Retina (tissue), 1 donor: Measurements from ENCODE around the gene RAB29.

ENCODE experiments used
- DNase-seq: peaks from one replicate; pipeline ENCODE4 v3.0.0-alpha.2; 2016

The RAB29 gene

GRCh38 chr1:205794011-205794730 is 18.9 kb upstream of the RAB29 start:
- DNase-seq, result no peak

DNA sequence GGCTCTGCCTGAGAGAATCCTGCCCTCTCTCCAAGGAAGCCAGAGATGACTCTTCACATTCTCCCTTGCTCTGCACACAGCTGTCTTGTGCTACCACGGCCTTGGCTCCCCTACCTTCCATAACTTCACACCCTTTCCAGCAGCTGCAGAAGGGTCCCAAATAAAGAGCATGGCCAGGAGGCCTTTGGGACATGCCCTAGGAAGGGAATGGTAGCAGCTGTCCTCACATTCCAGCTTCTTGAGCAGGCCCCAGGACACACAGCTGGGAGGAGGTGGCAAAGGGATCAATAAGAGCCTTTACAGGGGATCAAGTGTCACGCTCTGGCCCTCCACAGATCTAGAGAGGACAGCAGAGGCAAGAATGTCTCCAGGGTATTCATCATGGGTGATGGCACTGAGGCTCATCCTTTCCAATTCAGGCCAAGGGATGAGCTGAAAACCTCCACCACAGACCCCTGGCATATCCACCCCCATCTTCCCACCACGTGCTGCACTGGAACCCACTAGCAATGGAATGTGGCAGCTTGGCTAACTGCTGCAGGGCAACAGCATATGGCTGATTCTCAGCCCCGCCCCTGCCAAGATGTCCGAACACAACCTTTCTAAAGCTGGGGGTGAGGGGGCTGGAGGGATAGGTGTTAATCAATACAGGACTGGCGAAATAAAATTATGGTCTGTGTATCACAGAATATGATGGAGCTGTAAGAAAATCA is 17.8 kb upstream of the RAB29 start:
- DNase-seq, result no peak

- no peak for DNase-seq
Observed at GRCh38 chr1:205792481-205792881, 17.2 kb upstream of the RAB29 start.

GRCh38 chr1:205791568-205792180 is 16.4 kb upstream of the RAB29 start:
- DNase-seq, result peak; percentile 52

DNA sequence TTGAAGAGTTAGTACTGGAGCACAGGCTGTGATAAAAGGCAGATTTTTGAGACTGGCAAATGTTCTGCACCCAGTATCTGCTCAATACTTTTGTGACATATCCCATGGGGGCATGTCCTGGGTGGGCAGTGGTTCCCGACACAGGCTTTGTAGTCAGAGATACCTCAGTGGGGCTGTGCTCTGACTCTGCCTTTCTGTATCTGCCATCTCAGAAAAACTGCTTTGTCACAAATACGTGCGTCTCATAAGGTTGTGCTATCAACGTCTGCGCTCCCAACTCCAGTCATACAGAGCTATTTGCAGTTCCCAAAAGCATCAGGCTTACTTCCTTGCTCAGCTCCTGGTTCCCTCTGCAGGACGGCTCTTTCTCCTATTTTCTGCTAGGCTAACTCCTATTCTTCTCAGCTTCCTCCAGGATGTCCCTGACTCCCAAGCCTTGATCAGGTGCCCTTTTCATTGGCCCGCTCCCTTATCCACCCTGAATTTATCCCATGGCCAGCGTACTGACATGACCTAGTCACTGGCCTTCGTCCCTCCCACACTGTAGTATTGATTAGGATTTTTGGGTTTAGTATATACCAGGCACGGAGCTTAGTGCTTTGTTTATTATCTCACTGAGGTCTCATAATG is 12.1 kb upstream of the RAB29 start:
- no peak for DNase-seq

DNA sequence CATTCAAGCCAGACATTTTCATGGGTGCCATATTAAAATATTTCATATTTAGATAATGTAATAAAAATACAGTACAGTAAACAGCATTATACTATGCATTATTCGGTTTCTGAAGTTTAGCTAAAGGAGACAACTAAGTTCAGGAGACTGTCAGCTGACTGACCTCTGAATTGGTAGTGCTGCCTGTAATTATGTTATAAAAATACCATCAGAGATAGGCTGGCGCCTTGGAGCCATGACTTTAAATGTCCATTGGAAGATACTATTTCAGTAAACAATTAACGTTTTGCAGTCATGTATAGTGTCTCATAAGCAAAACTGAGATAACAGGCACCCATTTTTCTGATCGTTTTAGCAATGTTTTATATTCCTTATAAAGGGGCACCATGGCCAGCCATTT is 11.3 kb upstream of the RAB29 start:
- no peak for DNase-seq

- DNase-seq, result no peak
Observed at GRCh38 chr1:205785446-205785845, 10.2 kb upstream of the RAB29 start.

- no peak for DNase-seq
Observed at GRCh38 chr1:205783904-205784303, 8.6 kb upstream of the RAB29 start.

DNA sequence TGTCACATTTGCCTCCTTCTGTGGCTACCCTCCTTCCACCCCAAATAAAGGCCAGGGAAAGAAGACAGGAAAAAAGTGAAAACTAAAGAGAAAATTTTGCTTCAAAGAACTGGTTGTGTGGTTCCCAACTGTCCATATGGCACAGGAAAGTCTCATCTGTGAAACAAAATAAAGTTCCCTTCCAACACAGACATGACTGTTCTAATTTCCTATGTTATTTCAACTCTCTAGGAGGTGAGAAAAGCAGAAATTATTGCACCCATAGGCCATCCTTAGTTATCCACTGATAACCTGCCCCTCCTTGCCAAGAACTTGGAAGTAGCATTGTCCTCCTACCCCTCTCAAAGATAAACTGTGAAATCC is 8.1 kb upstream of the RAB29 start:
- no peak for DNase-seq

DNA sequence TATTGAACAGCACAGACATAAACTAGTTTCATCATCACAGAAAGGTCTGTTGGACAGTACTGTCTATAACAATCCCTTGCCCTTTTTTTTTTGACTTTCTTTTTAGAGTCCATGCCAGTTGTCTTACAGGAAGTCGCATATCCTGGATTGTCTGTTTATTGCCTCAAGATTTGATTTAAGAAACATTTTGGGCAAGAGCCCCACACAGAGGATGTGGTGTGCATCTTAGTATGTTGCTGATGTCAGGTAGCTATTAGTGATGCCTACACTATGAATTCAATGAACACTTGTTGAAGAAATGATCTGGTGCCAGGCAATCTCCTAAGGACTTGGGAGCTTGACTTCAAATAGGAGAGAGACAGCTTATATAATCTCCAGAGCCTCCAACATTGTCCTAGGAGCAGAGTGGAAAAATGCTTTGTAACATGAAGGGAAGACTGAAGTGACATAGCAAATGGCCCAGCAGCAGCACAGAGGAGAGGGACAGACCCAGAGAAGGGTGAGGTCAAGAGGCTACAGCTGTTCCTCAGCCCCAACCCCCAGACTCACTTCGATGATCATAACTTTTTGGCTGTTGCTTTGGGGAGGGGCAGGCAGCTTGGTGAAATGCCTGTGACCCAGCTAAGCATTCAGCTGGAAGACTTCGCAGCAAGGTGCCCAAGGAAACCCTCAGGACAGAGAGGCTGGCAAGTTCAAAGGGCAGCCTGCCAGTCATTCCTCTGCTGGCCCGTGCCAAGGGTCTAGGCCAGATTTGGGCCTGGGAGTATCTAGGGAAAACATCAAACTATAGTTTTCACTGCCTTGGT is 7.5 kb upstream of the RAB29 start:
- peak; percentile 19 for DNase-seq

GRCh38 chr1:205780335-205780734 is 5.1 kb upstream of the RAB29 start:
- DNase-seq, result no peak

GRCh38 chr1:205777994-205778393 is 2.7 kb upstream of the RAB29 start:
- no peak for DNase-seq

DNA sequence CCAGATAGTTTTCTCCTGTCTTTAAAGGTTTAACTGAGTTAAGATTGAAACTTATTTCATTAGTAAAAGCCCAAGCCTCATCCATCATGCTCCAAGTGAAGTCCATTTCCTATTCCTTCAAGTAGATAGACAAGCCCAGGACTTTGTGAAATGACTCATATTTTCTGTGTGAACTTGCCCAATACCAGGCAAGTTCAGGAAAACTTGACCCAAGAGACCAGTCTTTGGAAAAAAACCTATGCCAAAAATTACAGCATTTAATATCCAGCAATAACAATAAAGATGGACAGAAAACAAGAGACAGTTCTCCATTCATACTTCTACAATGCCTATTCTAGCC is 405 bp upstream of the RAB29 start:
- no peak for DNase-seq

- DNase-seq, result peak; percentile 28
Observed at GRCh38 chr1:205774198-205775014, 876 bp downstream of the RAB29 start.

GRCh38 chr1:205772607-205773032 is 2.7 kb downstream of the RAB29 start:
- DNase-seq, result no peak

DNA sequence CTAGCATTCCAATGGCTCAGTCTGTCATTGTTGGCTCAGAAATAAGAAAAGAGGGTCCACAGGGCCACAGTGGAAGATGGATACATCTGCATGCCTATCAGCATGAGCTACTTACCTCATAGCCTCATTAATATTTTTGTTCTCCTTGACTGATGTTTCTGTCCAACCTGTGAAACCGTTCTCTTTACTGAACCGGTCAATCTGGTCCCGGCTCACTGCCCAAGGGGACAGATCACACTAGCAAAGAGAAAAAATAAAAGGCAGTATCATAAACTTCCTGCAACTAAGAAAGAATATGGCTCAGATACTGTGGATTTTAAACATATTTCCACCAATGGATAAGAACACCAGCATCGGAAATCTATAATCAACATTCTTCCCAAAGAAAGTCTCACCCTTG is 4.7 kb downstream of the RAB29 start:
- DNase-seq, result no peak

GRCh38 chr1:205769641-205770365 is 5.5 kb downstream of the RAB29 start:
- DNase-seq, result no peak

DNA sequence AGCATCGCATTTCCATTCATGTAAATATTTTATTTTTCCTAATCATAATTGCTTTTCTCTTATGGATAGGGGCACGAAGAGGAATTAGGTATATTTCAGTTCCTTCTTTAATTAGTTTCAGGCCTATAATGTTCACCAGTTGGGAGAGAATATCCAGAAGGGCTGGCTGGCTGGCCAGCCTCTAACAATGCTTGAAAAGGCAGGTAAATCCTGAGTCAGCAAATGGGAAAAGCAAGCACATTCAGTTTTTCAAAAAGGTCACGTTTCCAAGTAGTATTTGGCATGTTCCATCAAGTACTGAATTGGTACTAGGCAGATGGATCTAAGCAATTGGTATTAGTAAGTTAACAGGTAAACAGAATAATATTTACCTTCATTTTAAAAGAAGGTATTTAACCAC is 8.0 kb downstream of the RAB29 start:
- no peak for DNase-seq

GRCh38 chr1:205766570-205766969 is 8.7 kb downstream of the RAB29 start:
- DNase-seq, result no peak

GRCh38 chr1:205766038-205766437 is 9.2 kb downstream of the RAB29 start:
- DNase-seq, result no peak

- no peak for DNase-seq
Observed at GRCh38 chr1:205764578-205764977, 10.7 kb downstream of the RAB29 start.
